PC-9 (cell line): Measurements from ENCODE around the gene SND1.

ENCODE experiments used
- CTCF ChIP-seq: fragments of 200-600 bp; sonication (generic); conservative IDR thresholded peaks from 2 replicates; pipeline ENCODE4 v1.6.1; 2017; ENCODE audit warnings: mixed run types, antibody characterized with exemption, mild to moderate bottlenecking, moderate library complexity
- EZH2 ChIP-seq: fragments of 200-600 bp; sonication (generic); IDR thresholded peaks from 2 replicates; pipeline ENCODE4 v1.8.0; 2017; ENCODE audit warnings: antibody characterized with exemption, low read depth

GRCh38 chr7:128135515-128136214 lies 483.7 kb downstream of the SND1 start:
- TF ChIP-seq CTCF: peak; percentile 64
- TF ChIP-seq EZH2: no peak
